Measurements from ENCODE around the gene MLLT10.

MLLT10 gene

DNA sequence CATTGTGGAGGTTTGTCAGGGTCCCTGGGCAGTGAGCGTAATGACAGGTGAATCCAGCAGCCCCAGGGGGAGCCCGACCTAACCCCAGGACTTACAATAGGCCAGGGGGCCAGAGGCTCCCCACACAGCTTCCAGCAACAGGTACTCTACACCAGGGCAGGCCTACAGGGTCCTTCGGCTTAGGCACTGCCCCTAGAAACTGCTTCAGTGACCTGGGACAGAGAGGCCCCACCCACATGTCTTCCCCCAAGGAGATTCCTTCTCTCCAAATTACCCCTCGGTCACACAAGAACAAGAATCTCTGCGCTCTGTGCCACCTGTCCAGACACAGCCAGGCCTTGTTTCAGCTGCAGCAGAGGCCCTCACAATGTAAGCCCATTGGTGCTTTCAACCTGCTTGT is 32.9 kb upstream of the MLLT10 start:
- no peak for DNase-seq (ENCODE audit: low read depth in 1 of 2, low spot score in 1 of 2)

DNA sequence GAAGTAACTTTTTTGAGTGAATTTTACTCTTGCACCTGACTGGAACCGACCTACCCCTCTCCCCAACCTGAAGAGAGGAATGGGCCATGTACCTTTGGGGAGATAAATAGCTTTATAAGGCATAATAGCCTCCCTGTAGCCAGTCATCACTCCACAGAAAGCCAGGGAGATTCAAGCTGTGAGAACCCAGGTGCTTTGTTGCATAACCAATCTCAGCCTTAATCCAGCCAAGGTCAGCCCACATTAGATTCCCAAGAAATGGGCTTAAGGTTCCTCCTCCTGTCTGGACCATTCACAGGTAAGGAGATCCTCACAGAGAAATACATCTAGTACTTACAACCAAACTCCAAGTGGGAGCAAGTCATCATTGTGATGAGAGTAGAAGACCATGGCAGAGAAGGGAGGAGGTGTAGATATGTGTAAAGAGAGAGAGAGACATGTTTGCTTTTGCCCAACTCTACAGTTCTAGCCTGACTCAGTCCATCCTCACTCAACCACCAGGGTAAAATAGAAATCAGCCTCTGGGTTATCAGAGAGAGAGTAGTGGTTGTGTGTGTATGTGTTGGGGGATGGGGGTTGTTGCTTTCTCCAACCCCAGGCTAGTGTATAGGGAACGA is 32.2 kb upstream of the MLLT10 start:
- DNase-seq (ENCODE audit: low read depth in 1 of 2, low spot score in 1 of 2): no peak

DNA sequence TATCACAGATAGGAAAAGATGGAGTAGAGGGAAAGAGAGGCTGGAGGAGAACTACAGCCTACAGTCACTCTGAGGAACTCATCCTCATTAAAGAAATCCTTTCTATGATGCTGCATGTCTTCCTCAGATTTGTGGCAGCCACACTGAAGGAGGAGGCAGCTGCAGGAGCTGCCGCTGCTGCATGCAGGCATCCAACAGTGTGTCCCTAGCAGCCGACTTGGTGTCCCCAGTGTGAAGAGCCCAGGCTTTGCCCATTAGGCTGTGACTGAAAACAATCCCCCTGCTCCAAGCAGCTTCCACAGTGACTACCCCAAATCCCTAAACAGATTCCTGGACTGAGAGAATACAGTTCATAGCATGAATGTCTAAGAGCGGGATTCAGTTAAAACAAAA is 31.7 kb upstream of the MLLT10 start:
- no peak for DNase-seq (ENCODE audit: low read depth in 1 of 2, low spot score in 1 of 2)

DNA sequence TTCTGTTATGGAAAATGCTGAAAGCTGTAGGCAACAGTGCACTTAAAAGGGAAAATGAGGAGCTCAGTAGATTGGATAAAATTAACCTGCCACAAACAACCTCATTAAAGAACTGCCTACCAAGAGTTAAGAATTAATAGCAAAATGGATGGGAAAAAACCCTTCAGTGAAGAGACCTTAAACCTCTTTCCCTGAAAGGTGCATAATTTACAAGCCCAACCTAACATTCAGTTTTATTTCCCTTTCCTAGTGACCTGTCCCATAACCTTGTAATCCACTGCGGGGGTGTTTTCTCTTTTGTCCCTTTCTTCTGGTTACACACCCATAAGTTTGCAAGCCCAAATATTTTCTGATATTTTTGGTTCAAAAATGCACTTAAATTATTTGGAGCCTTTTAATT is 30.5 kb upstream of the MLLT10 start:
- DNase-seq (ENCODE audit: low read depth in 1 of 2, low spot score in 1 of 2): no peak

DNA sequence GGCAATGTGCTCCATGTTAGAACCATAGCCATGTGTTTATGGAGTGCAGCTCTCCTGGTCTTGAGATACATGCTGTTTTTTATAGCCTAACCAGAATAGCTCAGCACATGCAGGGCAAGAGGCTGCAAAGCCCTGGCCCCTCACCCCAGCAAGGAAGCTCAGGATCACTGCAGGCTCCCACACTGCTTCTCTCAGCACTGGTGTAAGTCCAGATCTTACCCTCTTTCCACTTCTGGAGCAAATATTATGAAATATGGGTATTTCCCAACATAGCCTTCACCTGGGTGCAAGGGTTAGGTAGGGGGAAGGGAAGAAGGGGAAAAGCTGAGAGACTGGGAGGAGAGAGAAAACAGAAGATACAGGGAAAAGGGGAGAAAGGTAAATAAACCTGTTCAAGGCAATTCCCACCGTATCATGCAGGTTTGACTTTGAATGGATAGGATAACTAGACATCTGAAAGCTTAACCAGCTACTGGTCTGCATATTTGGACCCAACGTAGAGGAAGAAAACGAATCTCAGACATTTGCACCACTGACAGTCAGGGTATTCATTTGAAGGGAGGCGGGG is 28.2 kb upstream of the MLLT10 start:
- no peak for DNase-seq (ENCODE audit: low read depth in 1 of 2, low spot score in 1 of 2)

DNA sequence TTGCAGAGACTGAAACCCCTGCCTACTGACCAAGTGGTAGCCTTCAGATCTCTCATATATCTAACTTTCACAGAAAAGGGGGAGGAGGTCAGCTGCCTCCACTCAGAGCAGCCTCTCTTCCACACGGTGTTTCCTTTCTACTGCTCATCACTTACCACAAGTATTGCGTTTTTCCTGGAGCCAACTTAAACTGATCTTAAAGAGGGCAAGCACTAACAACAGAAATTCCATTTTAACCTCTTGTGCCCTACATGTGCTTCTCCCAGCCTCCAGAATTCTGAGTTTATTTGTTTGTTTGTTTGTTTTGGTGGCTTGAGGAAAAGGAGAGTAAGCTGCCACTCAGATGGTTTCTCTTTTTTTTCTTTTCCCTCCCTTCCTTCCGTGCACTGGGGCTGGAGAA is 27.7 kb upstream of the MLLT10 start:
- DNase-seq (ENCODE audit: low read depth in 1 of 2, low spot score in 1 of 2): no peak

DNA sequence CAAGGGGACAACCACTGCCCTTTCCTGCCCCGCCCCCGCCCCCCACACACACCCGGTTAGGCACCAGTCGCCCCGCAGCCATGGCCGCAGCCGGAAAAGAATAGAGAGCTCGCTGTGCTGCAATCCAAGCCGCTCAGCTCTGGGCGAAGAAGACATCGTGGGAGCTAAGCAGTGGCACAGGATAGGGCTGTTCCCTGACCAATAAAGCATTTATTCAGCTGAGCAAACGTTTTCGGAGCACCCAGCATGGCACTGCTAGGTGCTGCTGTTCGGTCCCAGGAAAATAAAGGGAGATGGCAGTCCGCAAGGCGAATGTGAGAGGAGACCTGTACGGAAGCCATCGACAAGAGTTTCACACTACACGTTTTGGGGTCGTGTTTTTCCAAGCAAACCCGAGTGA is 26.9 kb upstream of the MLLT10 start:
- no peak for DNase-seq (ENCODE audit: low read depth in 1 of 2, low spot score in 1 of 2)

DNA sequence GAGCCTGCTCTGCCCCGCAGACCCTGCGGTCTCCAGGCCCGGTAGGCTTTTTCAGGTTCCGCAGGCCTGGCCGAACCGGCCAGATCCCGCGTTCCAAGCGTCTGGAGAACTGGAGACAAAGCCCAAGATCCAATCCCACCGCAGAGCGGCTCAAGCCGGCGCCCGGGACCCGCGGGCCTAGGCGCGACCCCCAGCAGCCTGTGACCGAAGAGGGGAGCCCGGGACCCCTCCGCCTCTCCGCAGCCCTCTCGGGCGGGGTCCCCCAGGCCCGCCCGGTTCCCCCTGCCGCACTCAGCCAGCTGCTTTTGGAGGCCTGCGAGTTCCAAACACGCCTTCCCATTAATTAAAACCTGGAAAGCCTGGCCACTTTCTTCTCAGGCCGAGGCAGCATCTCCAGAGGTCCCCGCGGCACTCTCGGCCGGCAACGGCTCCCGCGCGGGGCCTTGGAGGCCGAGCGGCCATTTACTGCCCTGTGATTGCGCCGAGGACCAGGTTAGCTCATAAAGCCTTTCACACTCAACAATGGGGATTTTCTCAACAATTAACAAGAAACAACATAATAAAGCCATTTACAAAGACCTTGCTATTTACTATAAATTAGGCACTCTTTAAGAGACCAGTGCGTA is 25.2 kb upstream of the MLLT10 start:
- no peak for DNase-seq (ENCODE audit: low read depth in 1 of 2, low spot score in 1 of 2)

DNA sequence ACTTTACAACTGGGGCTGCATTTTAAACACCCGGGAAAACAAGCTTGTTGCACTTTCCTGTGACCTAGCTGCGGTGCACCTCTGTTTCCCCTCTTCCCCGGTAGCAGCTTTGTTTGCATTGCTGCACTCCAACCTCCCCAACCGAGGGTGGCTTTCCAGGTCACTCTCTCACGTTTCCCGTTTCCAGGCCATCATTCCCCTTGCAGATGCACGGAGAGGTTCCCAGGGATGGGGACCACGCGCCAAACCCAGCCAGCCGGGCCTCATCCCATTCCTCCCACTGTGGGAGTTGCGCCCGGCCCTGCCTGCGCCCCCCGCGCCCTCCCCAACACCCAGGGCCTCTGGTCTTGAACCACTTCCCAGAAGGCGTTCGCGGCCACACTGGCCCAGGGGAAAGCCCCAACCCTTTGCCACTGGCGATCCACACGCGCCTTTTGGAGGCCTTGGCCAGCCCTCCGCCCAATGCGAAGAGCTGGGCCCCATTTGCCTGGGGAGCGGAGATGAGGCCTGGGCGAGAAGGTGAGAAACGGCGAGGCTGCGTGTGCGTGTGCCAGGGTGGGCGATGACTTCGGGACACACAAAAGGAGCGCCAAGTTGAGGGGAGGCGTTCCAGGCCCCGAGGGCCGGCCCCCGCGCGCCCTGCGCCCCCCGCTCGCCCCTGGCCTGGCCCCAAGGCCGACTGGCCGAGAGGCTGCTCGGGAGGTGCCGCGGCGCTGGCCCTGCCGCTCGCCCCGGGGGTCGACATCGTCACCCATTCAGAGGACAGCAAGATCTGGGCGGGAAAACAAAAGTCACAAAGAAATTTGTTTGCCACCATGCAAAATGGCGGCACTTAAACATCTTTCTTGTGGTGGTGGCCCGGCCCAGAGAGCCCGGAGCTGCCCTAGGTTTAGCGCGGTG is 24.4 kb upstream of the MLLT10 start:
- DNase-seq (ENCODE audit: low read depth in 1 of 2, low spot score in 1 of 2): no peak

DNA sequence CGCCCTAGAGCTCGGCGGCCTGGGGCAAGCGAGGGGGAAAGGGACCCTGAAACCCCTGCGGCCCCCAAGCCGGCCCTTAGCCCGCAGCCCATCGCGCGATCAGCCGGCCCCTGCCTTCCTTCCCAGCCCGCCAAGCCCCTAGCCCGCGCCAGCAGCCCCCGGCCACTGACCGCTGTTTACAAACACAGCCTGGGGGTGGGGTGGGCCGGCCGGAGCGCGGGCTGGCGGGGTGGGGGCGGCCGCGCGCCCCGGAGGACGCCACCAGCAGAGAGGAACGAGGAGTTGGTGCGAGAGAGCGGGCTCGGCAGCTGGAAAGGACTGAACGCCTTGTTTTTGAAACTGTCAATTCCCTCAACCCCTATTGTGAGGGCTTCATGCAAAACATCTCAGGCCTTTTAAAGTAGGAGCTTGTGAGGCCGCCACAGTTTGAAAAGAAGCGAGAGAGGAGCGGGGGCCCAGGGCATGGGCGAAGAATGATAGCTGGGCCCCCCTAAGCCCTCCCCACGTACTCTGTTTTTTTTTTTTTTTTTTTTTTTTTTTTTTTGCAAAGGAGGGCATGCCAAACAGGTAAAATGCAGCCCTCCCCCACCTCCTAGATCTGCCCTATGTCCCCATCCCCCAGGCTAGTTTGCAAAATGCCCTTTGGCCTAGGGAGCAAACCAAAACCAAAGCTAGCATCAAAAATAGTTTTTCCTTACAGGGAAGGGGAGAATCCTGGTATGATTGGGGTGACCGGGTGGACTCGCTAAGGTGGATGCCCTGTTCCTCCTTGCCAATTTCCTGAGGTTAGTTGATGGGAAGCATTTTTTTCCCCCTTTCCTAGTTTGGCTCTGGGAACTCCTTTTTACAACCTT is 23.6 kb upstream of the MLLT10 start:
- no peak for DNase-seq (ENCODE audit: low read depth in 1 of 2, low spot score in 1 of 2)

DNA sequence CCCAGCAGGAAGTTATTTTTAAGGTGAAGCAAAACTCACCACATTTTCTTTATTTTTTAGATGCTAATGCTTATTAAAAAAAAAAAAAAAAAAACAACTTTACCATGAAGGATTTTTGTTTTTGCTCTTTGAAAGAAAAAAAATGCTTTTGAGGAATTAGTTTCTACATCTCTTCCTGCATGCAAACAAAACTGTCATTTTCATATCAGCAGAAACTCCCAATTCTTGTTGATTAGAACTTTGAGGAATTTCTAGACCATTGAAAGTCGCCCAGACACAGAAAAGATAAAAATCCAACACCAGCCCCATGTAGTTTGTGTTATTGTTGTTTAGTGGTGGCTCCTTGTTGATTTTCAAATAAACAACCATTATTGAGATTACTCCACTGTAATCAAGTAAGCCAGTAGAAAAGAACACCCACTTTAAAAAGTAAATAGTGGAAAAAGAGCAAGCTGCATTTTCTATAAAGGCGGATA is 22.9 kb upstream of the MLLT10 start:
- no peak for DNase-seq (ENCODE audit: low read depth in 1 of 2, low spot score in 1 of 2)

DNA sequence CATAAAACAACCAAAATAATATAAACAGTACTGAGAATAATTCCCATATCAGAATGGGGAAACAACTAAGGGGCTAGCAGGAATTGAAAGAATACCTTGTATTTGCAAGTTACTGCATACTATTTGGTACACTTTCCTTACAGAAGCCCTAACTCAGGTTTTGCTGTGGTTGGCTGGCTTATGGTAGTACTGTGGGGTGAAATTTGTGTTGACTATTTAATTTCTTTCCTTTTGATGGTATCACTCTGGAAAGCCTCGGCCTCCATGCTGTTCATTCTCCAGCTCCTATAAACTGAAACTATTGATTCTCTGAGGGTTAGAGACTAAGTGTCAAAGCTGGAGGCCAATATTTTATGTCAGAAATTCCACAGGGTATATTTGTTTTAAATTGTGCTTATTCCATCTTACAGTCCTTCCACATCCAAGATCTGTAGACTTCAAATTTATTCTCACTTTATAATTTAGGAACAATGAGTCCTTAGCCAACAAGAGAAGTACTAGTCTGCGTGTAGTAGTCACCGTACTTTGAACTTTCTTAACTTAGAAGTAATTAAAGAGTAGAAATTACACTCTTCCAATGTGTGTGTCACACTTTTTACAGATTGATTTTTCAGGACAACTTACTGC is 22.0 kb upstream of the MLLT10 start:
- no peak for DNase-seq (ENCODE audit: low read depth in 1 of 2, low spot score in 1 of 2)

DNA sequence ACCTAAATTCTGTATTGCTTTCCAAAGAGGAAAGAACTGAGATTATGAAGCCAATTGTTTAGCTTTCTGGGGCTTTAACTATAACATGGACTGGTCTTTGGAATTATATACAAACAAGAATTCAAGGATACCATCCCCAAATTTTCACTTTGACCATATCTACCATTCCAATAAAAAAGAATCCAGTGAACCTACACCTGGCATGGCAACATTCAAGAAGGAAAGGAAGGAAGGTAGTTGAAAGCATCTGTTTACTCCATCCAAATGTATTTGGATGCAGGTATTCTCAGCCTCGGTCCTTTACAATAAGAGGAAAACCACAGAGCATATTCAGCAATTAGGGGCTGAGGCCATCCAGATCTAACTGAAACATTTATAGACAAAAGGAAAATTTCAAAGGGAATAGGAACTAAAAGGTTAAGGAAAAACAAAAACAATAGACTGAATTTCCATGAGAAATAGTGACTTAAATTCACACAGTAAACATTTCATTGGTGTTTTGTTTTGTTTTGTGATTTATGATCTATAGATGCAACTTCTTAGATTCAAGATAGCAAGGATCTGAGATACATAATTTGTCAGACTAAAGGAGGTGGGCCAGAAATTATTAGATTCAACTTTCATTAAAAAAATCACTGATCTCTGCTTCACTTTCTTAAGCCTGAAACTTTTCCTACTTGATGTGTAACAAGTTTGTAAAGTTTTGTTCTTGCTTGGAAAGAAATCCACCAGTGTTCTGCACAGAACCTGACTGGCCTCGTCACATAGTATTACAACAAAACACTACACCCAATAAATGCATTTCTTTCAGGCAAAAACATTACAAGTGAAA is 21.2 kb upstream of the MLLT10 start:
- DNase-seq (ENCODE audit: low read depth in 1 of 2, low spot score in 1 of 2): no peak

DNA sequence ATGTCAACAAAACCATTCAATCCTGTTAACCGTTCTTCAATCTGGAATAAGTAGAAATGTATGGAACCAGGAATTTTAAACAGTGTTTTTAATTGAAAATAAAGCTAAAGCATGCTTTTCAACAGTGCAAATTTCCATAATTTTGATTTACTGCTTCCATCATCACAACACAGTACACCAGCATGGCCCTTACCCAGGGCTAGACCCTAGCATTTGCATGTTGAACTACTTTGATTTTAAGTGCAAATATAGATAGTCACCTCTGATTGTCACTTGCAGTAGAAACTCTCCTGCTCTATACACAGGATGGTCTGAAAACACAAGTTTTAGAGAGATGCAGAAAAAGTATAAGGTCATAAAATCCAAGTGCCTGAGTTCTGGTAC is 20.6 kb upstream of the MLLT10 start:
- no peak for DNase-seq (ENCODE audit: low read depth in 1 of 2, low spot score in 1 of 2)

DNA sequence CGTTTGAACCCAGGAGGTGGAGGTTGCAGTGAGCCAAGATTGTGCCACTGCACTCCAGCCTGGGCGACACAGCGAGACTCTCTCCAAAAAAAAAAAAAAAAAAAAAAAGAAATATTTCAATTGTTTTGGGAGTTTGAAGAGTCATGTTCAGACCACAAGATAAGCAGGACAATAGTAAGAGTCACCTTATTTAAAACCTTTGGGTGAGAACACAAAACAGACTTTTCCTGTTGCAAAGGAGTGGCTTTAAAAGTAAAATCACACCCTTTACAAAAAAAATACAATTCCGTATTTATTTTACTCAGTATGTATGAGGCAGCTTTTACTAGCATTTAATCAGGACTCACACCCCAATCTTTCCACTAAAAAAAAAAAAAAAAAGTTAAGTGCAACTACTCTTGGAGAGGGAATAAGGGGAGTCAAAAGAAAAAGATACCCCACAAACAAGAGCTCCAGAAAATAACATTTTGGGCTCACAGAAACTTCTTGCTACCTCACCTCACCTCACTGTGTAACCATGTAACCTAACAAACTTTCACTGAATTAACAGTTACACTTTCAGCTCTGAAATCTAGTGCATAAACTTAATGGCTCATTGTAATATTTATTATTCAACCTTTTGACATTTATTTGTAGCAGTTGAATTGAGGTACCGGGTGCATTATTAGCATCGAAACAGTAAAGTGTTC is 19.8 kb upstream of the MLLT10 start:
- no peak for DNase-seq (ENCODE audit: low read depth in 1 of 2, low spot score in 1 of 2)

DNA sequence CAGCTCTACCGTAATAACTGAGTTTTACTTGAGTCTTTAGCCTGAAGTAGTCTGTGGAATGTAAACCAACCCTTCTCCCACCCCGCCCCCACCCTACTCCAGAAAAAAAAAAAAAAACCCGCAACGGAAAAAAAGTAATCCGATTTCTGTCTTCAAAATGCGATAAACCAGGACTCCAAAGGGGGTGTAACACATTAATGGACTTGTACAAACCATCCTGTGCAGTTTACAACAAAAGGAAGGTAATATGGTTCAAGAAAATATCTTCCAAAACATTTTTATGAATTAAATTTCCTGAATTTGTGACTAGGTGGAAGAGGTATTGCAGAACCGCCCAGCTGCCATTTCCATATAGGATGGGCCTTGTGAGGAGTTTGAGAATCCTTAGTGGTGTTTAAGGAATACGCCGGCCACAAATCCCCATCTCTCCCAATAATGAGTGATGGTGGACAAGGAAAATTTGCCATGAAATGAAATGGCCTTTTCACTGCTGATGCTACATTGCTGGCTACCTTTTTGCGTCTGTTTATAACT is 19.1 kb upstream of the MLLT10 start:
- no peak for DNase-seq (ENCODE audit: low read depth in 1 of 2, low spot score in 1 of 2)

DNA sequence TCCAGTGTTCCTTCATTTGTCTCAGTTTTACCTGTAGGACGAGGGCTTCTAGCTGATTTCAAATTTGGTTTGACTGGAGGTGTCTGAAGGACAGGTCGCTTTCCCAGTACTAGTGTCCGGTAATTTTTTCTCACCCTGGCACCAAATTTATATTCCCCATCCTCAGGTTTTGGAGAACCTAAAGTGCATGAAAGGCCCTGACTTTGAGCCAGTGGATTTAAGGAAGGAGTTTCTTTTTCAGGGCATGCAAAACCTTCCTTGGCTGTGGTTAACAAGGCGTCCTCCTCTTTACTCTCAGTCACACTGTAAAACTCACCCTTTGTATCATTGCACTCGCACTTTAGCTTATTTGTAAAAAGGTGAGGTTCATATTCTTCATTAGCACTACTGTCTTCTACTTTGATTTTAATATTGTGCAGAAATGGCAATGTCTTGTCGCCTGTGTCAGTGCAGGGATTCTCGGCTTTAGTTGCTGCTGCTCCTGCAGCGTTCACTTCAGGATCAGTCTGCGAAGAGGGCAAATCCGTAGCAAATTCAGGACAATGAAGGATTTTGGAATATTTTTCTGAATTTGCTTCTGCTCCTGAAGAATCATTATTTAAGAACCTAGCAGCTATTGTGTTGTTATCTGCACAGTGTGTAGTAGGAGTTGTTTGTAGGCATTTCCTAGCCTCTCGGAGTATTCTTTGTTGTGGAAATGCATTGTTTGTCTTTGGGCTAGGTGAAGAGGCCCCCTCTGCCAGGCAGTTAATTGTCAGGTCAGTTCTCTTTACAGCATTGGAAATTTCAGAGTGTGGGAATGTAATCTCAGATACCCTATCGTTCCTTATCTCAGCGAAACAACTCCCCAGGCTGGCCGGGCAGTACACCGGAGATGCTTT is 18.4 kb upstream of the MLLT10 start:
- no peak for DNase-seq (ENCODE audit: low read depth in 1 of 2, low spot score in 1 of 2)

Measured in stimulated activated CD4-positive, alpha-beta T cell treated with anti-CD3 and anti-CD28 coated beads, Interleukin-15, amount 100 ng/mL, for 1 hour (primary cell).